HepG2 (cell line): ENCODE data around the gene ZMAT2. TPM values are rescaled to one million over a fixed set of nuclear protein-coding genes. Genes with fewer than 3 reads are reported as not detected.
A peak's percentile ranks its signal among the peaks of the same experiment; 100 is the strongest.

Source experiments
- DRAP1 ChIP-seq: IDR thresholded peaks from 2 replicates; pipeline ENCODE4 v1.6.1; 2016; ENCODE audit warnings: missing genetic modification reagents, missing compliant biosample characterization
- E2F2 ChIP-seq: sonication (generic); formaldehyde crosslinking; IDR thresholded peaks from 2 replicates; pipeline ENCODE4 v1.4.0; 2020; ENCODE audit warnings: missing genetic modification reagents, borderline replicate concordance
- EEA1 ChIP-seq: sonication (generic); formaldehyde crosslinking; IDR thresholded peaks from 2 replicates; pipeline ENCODE4 v1.5.1; 2020; ENCODE audit warnings: mild to moderate bottlenecking, missing genetic modification reagents, borderline replicate concordance
- FOXO4 ChIP-seq: sonication (generic); formaldehyde crosslinking; conservative IDR thresholded peaks from 2 replicates; pipeline ENCODE4 v1.8.1; 2023; ENCODE audit warnings: missing genetic modification reagents
- GABPA ChIP-seq, 2 experiments: IDR thresholded peaks; 2 replicates each; pipeline ENCODE4 v1.6.1; 2011 to 2016; ENCODE audit warnings: low read depth in 2 of 2, low read length in 1 of 2, missing biosample characterization in 1 of 2, missing genetic modification characterization in 1 of 2
- GATAD2A ChIP-seq: IDR thresholded peaks from 2 replicates; pipeline ENCODE4 v1.6.1; 2016
- HNRNPL ChIP-seq: fragments of 200-400 bp; formaldehyde crosslinking; IDR thresholded peaks from 2 replicates; pipeline ENCODE4 v1.6.1; 2017; ENCODE audit warnings: mild to moderate bottlenecking, low read depth, low read length
- NFIC ChIP-seq: IDR thresholded peaks from 2 replicates; pipeline ENCODE4 v1.6.1; 2012; ENCODE audit warnings: mild to moderate bottlenecking, low read length, inconsistent platforms
- NFRKB ChIP-seq: fragments of 450-650 bp; IDR thresholded peaks from 2 replicates; pipeline ENCODE4 v1.6.1; 2017
- PRMT3 ChIP-seq: sonication (generic); formaldehyde crosslinking; IDR thresholded peaks from 2 replicates; pipeline ENCODE4 v1.8.1; 2022; ENCODE audit warnings: low read depth, mild to moderate bottlenecking, moderate library complexity, missing genetic modification reagents, borderline replicate concordance
- SOX6 ChIP-seq, 2 experiments: fragments of 450-650 bp in 1 of 2; sonication (generic) in 1 of 2; formaldehyde crosslinking in 1 of 2; IDR thresholded peaks; 2 replicates each; pipeline versions ENCODE4 v1.4.0 to v1.6.1; 2017 to 2020; ENCODE audit warnings: antibody characterized with exemption in 1 of 2, mild to moderate bottlenecking in 1 of 2, missing genetic modification reagents in 1 of 2
- TGIF2 ChIP-seq: IDR thresholded peaks from 2 replicates; pipeline ENCODE4 v1.6.1; 2016; ENCODE audit warnings: control low read depth, missing compliant biosample characterization
- THYN1 ChIP-seq: sonication (generic); formaldehyde crosslinking; IDR thresholded peaks from 2 replicates; pipeline ENCODE4 v1.8.1; 2023; ENCODE audit warnings: low read depth, mild to moderate bottlenecking, moderate library complexity, missing genetic modification reagents, borderline replicate concordance
- ZMYM2 ChIP-seq: sonication (generic); formaldehyde crosslinking; IDR thresholded peaks from 2 replicates; pipeline ENCODE4 v1.8.0; 2022; ENCODE audit warnings: mild to moderate bottlenecking, missing genetic modification reagents
- ZNF136 ChIP-seq: sonication (generic); formaldehyde crosslinking; IDR thresholded peaks from 2 replicates; pipeline ENCODE4 v1.8.1; 2022; ENCODE audit warnings: low read depth, mild to moderate bottlenecking, moderate library complexity, missing genetic modification reagents
- ZNF225 ChIP-seq: sonication (generic); formaldehyde crosslinking; IDR thresholded peaks from 2 replicates; pipeline ENCODE4 v1.4.0; 2020; ENCODE audit warnings: mild to moderate bottlenecking, missing genetic modification reagents
- ZNF687 ChIP-seq: sonication (generic); formaldehyde crosslinking; IDR thresholded peaks from 2 replicates; pipeline ENCODE4 v1.5.1; 2020; ENCODE audit warnings: mild to moderate bottlenecking, missing genetic modification reagents, moderate library complexity
- ZNF792 ChIP-seq: IDR thresholded peaks from 2 replicates; pipeline ENCODE4 v1.6.1; 2016
- ZNF878 ChIP-seq: sonication (generic); formaldehyde crosslinking; IDR thresholded peaks from 2 replicates; pipeline ENCODE4 v1.8.1; 2023; ENCODE audit warnings: mild to moderate bottlenecking, missing genetic modification reagents, moderate library complexity
- polyA plus RNA-seq, 8 experiments: library from polyadenylated mRNA; depleted of rRNA in 3 of 8; stranded (reverse) in 7 of 8; unstranded in 1 of 8; fragments of >200 nt; fragmentation: Illumina TruSeq in 4 of 8; extraction: Trizol in 4 of 8; gene quantifications; 2 replicates each; pipeline versions ENCODE4 v1.2.1 to v1.2.3, GENCODE V29; 2011 to 2016; ENCODE audit warnings: low read depth in 4 of 8, missing spikeins in 1 of 8, mixed read lengths in 1 of 8; ENCODE audit not compliant: insufficient read depth in 1 of 8
- total RNA-seq, 5 experiments: library from RNA; depleted of rRNA; stranded (reverse); fragments of >200 nt; fragmentation: Illumina TruSeq; extraction: Trizol; gene quantifications; 2 replicates each; pipeline ENCODE4 v1.2.3, GENCODE V29; 2016; ENCODE audit warnings: low read depth in 1 of 5

ZMAT2 gene
- total and polyA plus RNA-seq, 2 of the 13 experiments (the other 11 are each of a cell fraction or from before 2014, with no cell fraction given), result 35.4 to 92.8 TPM

- TF ChIP-seq PRMT3 (CRISPR knock-in tag), result 0 out of 2 replicates have a peak, but pooled peaks have one; percentile 44
- no peak for TF ChIP-seq THYN1
- TF ChIP-seq ZNF687 (CRISPR knock-in tag), result peak; percentile 88
- TF ChIP-seq FOXO4 (CRISPR knock-in tag), result no peak
- TF ChIP-seq ZNF136 (CRISPR knock-in tag), result peak; percentile 42; the same call in 1 of the 2 replicates
- no peak for TF ChIP-seq SOX6 (IDR thresholded peaks at IDR 0.05)
- peak; percentile 60; the same call in 1 of the 2 replicates for TF ChIP-seq SOX6 (CRISPR knock-in tag; IDR thresholded peaks at IDR 0.05)
- peak; percentile 86 for TF ChIP-seq ZNF225 (CRISPR knock-in tag)
- peak; percentile 85 for TF ChIP-seq DRAP1 (CRISPR knock-in tag)
- no peak for TF ChIP-seq NFRKB
- TF ChIP-seq ZMYM2 (CRISPR knock-in tag), result 0 out of 2 replicates have a peak, but pooled peaks have one; percentile 41
- TF ChIP-seq GATAD2A, result peak; percentile 61
- peak; percentile 28; the same call in 1 of the 2 replicates for TF ChIP-seq TGIF2 (CRISPR knock-in tag)
- TF ChIP-seq ZNF878, result 0 out of 2 replicates have a peak, but pooled peaks have one; percentile 46
- peak; percentile 73; the same call in 1 of the 2 replicates for TF ChIP-seq HNRNPL
- no peak for TF ChIP-seq E2F2 (CRISPR knock-in tag)
- TF ChIP-seq NFIC, result no peak
- 0 out of 2 replicates have a peak, but pooled peaks have one; percentile 33 for TF ChIP-seq ZNF792
- TF ChIP-seq EEA1 (CRISPR knock-in tag), result peak; percentile 67; the same call in 1 of the 2 replicates
- peak; percentile 90 for TF ChIP-seq GABPA (IDR thresholded peaks at IDR 0.05; ENCODE audit: low read depth, low read length)
- TF ChIP-seq GABPA (CRISPR knock-in tag; IDR thresholded peaks at IDR 0.05; ENCODE audit: low read depth), result peak; percentile 97
Measured at GRCh38 chr5:140664359-140665119, 35.7 kb upstream of the ZMAT2 start, which contains the start of gene WDR55 (continued).
